ENCODE results near the gene GRB10.

The GRB10 gene

DNA sequence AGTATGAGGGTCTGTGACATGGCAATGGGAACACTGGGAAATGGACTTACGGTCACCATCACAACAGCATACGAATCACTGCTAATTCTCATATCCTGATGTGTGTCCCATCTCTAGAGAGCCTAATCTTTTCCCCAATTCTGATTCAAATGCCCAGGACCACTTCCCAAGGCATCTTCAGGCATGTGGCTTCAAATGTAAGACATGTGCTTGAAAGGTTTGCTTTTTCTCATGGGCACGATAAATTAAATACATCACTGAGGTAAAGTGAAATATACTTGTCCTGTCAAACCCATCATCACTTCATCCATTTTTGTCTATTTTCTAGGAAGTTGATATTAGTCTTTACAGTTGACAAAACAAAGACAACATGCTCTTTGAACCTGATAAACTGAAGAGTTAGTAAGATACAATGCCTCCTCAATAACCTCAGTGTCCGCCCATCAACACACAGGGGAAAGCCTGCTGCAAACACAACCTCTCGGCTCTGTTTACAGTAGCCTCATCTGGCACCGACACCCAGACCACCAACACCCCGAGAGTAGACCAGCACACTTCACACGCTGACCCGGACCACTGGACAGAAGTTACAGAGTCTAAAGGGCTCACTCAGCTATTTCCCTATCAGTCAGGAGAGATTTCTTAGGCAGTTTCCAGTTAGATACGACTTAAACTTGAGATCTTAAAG is 24.8 kb downstream of the GRB10 start:
- no peak overlapping the region for H3K4me3 ChIP-seq (ENCODE audit: low read depth, low read length)
- H3K27ac ChIP-seq (ENCODE audit: low read depth, low read length): no peak overlapping the region
- H3K27me3 ChIP-seq (ENCODE audit: control insufficient read depth, insufficient read depth, low read length): no peaks in the 10 kb centered on the region
- H3K36me3 ChIP-seq (ENCODE audit: control insufficient read depth, insufficient read depth, low read length): peaks cover 19% of the 10 kb centered on the region
- no peak overlapping the region for H3K9ac ChIP-seq (ENCODE audit: low read length)
- H3K4me1 ChIP-seq (ENCODE audit: control insufficient read depth, insufficient read depth, low read length): 0 out of 2 replicates have a peak, but pooled peaks cover 2% of the 10 kb centered on the region
- no peaks in the 10 kb centered on the region for H3K9me3 ChIP-seq (ENCODE audit: control insufficient read depth, insufficient read depth, low read depth, low read length)

DNA sequence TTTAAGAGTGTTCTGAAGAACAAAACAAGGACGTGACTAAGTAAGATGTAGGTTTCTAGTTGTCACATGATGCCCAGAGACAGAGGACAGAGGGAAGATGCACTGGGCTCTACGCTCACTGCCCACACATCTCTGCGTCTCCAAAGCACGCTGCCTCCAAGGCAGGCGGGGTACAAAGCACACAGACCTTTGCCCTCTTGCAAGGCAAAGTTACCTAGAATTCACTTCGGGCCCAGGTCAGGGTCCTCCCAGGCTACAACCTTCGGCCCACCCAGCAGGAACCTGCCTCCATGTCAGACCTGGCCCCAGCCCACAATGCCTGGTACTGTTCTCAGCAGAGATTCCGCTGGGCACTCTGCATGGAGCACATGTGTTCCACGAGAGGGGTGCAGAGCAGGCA is 26.5 kb downstream of the GRB10 start:
- Histone ChIP-seq H3K27ac (ENCODE audit: low read depth, low read length) (no peak overlapping the region), H3K9ac (ENCODE audit: low read length) (no peak overlapping the region), H3K4me1 (ENCODE audit: control insufficient read depth, insufficient read depth, low read length) (peaks cover 9% of the 10 kb centered on the region; the same call in 1 of the 2 replicates), H3K9me3 (ENCODE audit: control insufficient read depth, insufficient read depth, low read depth, low read length) (no peaks in the 10 kb centered on the region), H3K36me3 (ENCODE audit: control insufficient read depth, insufficient read depth, low read length) (peaks cover 11% of the 10 kb centered on the region; the same call in 1 of the 2 replicates), H3K27me3 (ENCODE audit: control insufficient read depth, insufficient read depth, low read length) (no peaks in the 10 kb centered on the region), H3K4me3 (ENCODE audit: low read depth, low read length) (no peak overlapping the region)

DNA sequence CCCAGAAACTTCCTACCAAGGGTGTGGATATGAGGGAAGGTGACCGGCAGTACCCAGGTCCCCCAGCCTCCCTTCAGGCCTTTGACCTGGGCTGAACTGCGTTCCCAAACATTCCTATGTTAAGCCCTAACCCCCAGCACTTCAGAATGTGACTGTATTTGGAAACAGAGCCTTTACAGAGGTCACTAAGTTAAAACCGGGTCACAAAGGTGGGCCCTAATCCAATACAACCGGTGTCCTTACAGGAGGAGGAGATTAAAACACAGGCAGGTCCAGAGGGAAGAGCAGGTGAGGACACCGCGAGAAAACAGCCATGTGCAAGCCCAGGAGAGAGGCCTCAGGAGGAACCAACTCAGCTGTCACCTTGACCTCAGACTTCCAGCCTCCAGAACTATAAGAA is 28.0 kb downstream of the GRB10 start:
- Histone ChIP-seq H3K4me1 (ENCODE audit: control insufficient read depth, insufficient read depth, low read length) (peaks cover 9% of the 10 kb centered on the region; the same call in 1 of the 2 replicates), H3K36me3 (ENCODE audit: control insufficient read depth, insufficient read depth, low read length) (0 out of 2 replicates have a peak, but pooled peaks cover 9% of the 10 kb centered on the region), H3K9me3 (ENCODE audit: control insufficient read depth, insufficient read depth, low read depth, low read length) (no peaks in the 10 kb centered on the region), H3K4me3 (ENCODE audit: low read depth, low read length) (no peak overlapping the region), H3K27ac (ENCODE audit: low read depth, low read length) (no peak overlapping the region), H3K27me3 (ENCODE audit: control insufficient read depth, insufficient read depth, low read length) (no peaks in the 10 kb centered on the region), H3K9ac (ENCODE audit: low read length) (no peak overlapping the region)

DNA sequence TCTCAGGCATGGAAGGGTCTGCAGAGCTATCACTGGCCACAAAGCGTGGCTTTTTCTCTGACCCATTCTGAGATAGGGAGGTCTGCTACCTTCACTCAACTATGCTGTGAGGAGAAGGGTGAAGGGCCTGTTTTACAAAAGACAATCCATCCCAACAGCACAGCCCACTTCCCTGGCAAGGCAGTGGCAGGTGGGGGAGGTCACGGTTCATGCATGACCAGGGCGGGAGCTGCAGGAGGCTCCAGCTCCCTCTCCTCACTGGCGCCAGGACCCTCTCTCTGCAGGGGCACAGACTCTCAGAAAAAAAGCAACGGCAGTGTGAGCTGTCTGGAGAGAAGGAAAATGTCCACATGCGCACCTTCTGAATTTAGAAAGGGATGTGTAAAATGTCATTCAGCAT is 28.5 kb downstream of the GRB10 start:
- Histone ChIP-seq H3K27ac (ENCODE audit: low read depth, low read length) (no peak overlapping the region), H3K4me1 (ENCODE audit: control insufficient read depth, insufficient read depth, low read length) (peaks cover 9% of the 10 kb centered on the region; the same call in 1 of the 2 replicates), H3K36me3 (ENCODE audit: control insufficient read depth, insufficient read depth, low read length) (0 out of 2 replicates have a peak, but pooled peaks cover 9% of the 10 kb centered on the region), H3K4me3 (ENCODE audit: low read depth, low read length) (no peak overlapping the region), H3K27me3 (ENCODE audit: control insufficient read depth, insufficient read depth, low read length) (no peaks in the 10 kb centered on the region), H3K9me3 (ENCODE audit: control insufficient read depth, insufficient read depth, low read depth, low read length) (no peaks in the 10 kb centered on the region), H3K9ac (ENCODE audit: low read length) (no peak overlapping the region)

DNA sequence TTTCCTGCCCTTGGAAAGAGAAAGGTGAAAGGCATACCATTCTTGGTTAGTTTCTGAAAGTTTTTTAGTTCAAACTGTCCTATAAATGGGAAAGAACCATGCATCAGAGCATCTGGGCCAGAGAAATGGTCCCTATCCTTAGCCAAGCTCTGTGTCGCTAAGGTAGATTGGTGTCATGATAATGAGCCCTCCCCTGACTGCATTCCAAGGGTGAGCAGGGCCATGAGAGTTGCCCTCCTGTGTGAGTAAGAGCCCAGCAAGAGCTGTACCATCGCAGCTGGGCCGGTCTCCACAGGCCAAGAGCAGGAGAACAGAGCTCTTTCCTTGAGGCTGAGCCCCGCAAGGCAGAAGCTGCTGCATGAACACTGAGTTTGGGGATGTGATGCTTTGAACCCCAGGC is 30.3 kb downstream of the GRB10 start:
- Histone ChIP-seq H3K9ac (ENCODE audit: low read length) (no peak overlapping the region), H3K9me3 (ENCODE audit: control insufficient read depth, insufficient read depth, low read depth, low read length) (no peaks in the 10 kb centered on the region), H3K4me1 (ENCODE audit: control insufficient read depth, insufficient read depth, low read length) (peaks cover 14% of the 10 kb centered on the region; the same call in 1 of the 2 replicates), H3K4me3 (ENCODE audit: low read depth, low read length) (no peak overlapping the region), H3K27me3 (ENCODE audit: control insufficient read depth, insufficient read depth, low read length) (no peaks in the 10 kb centered on the region), H3K27ac (ENCODE audit: low read depth, low read length) (no peak overlapping the region), H3K36me3 (ENCODE audit: control insufficient read depth, insufficient read depth, low read length) (peaks cover 12% of the 10 kb centered on the region; the same call in 1 of the 2 replicates)

DNA sequence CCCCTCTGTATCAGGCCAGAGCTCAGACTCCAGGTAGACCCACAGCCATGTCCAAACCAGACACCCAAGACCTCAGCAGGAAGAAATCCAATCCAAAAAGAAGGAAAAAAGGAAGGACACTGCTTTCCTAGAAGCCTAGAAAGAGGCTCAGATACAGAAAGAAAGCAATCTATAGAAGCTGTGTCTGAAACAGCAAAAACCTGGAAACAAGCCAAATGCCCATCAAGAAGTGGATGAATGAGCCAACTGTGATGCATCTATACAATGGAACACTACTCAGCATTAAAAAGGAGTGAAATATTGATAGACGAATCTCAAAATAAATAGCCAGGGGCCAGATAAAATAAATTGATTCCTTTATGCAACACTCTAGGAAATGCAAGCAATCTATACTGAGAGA is 31.6 kb downstream of the GRB10 start:
- H3K9ac ChIP-seq (ENCODE audit: low read length): no peak overlapping the region
- H3K27me3 ChIP-seq (ENCODE audit: control insufficient read depth, insufficient read depth, low read length): no peaks in the 10 kb centered on the region
- H3K9me3 ChIP-seq (ENCODE audit: control insufficient read depth, insufficient read depth, low read depth, low read length): no peaks in the 10 kb centered on the region
- H3K36me3 ChIP-seq (ENCODE audit: control insufficient read depth, insufficient read depth, low read length): peaks cover 12% of the 10 kb centered on the region; the same call in 1 of the 2 replicates
- H3K27ac ChIP-seq (ENCODE audit: low read depth, low read length): no peak overlapping the region
- no peak overlapping the region for H3K4me3 ChIP-seq (ENCODE audit: low read depth, low read length)
- H3K4me1 ChIP-seq (ENCODE audit: control insufficient read depth, insufficient read depth, low read length): peaks cover 22% of the 10 kb centered on the region; the same call in 1 of the 2 replicates

DNA sequence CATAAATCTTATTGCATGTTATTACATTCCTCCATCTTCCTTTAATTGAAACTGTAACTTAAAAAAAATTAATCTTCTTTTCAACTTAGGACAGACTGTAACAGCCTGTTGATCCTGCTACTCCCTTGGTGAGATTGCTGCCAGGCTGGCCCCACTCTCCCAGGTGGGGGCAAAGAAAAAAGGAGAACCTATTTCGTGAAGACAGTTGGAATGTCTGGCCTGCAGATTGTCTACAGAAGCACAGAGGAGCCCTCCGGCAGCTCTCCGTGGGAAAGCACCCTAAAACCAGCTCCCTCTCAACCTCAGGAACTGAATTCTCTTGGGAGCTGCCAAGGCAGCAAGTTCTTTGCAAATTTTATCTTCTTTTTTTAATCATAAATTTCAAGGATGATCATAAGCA is 32.8 kb downstream of the GRB10 start:
- Histone ChIP-seq H3K36me3 (ENCODE audit: control insufficient read depth, insufficient read depth, low read length) (peaks cover 9% of the 10 kb centered on the region; the same call in 1 of the 2 replicates), H3K27ac (ENCODE audit: low read depth, low read length) (no peak overlapping the region), H3K9me3 (ENCODE audit: control insufficient read depth, insufficient read depth, low read depth, low read length) (no peaks in the 10 kb centered on the region), H3K9ac (ENCODE audit: low read length) (no peak overlapping the region), H3K4me1 (ENCODE audit: control insufficient read depth, insufficient read depth, low read length) (peaks cover 22% of the 10 kb centered on the region; the same call in 1 of the 2 replicates), H3K4me3 (ENCODE audit: low read depth, low read length) (no peak overlapping the region), H3K27me3 (ENCODE audit: control insufficient read depth, insufficient read depth, low read length) (no peaks in the 10 kb centered on the region)

DNA sequence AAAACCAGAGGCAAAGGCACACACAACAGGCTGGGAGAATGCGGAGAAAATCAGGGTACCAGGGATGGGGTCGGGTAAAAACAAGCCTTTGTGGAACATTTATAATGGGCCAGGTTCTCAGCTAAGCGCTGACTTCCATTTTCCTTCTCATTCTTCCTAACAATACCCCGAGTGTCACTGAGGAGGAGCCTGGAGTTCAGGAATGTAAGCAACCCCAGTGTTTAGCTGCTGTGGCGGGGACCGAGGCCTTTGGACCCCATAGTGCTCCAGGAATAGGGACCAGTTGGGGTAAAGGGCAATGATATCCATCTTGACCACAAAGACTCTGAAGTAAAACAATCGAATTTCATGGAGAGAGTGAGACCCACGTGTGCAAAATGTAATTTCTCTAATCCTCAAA is 34.2 kb downstream of the GRB10 start:
- Histone ChIP-seq H3K27me3 (ENCODE audit: control insufficient read depth, insufficient read depth, low read length) (no peaks in the 10 kb centered on the region), H3K4me3 (ENCODE audit: low read depth, low read length) (no peak overlapping the region), H3K9me3 (ENCODE audit: control insufficient read depth, insufficient read depth, low read depth, low read length) (no peaks in the 10 kb centered on the region), H3K4me1 (ENCODE audit: control insufficient read depth, insufficient read depth, low read length) (peaks cover 22% of the 10 kb centered on the region; the same call in 1 of the 2 replicates), H3K36me3 (ENCODE audit: control insufficient read depth, insufficient read depth, low read length) (peaks cover 10% of the 10 kb centered on the region; the same call in 1 of the 2 replicates), H3K27ac (ENCODE audit: low read depth, low read length) (no peak overlapping the region), H3K9ac (ENCODE audit: low read length) (no peak overlapping the region)

DNA sequence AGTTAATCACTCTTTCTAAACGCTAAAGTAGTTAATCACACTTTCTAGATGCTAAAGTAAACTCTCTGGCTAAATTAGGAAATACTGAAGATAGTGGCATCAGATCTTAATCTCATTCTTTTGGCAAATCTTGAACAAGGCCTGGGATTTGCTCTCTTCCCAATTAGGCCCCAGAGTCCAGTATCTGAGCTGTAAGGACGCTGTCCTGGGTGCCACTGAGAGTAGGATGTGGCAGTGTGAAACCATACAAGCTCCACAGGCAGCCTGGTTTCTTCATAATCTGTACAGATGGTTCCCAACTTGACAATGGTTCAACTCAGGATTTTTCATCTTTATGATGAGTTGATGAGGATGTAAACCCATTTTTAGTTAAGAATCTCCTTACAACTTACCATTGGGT is 36.9 kb downstream of the GRB10 start:
- Histone ChIP-seq H3K27me3 (ENCODE audit: control insufficient read depth, insufficient read depth, low read length) (no peaks in the 10 kb centered on the region), H3K4me3 (ENCODE audit: low read depth, low read length) (no peak overlapping the region), H3K9ac (ENCODE audit: low read length) (no peak overlapping the region), H3K4me1 (ENCODE audit: control insufficient read depth, insufficient read depth, low read length) (peaks cover 13% of the 10 kb centered on the region; the same call in 1 of the 2 replicates), H3K9me3 (ENCODE audit: control insufficient read depth, insufficient read depth, low read depth, low read length) (no peaks in the 10 kb centered on the region), H3K36me3 (ENCODE audit: control insufficient read depth, insufficient read depth, low read length) (peaks cover 7% of the 10 kb centered on the region; the same call in 1 of the 2 replicates), H3K27ac (ENCODE audit: low read depth, low read length) (no peak overlapping the region)

DNA sequence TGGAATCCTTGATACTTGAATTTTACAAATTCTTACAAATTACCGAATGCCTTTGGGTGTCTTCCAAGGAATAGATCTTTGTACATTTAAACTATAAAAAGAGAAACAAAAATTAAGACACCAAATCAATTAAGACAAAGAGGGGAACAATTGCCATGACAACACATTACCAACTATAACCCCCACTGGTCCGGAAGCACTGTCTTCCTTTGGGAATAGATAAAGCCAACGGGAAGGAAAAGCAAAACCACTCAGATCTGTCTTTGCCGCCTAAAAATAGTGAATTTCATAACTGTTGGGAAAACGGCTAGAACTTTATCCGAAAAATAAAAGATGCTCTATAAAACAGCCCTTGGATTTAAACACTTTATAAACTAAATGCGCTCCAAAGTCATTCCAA is 37.4 kb downstream of the GRB10 start:
- Histone ChIP-seq H3K27ac (ENCODE audit: low read depth, low read length) (no peak overlapping the region), H3K27me3 (ENCODE audit: control insufficient read depth, insufficient read depth, low read length) (no peaks in the 10 kb centered on the region), H3K9me3 (ENCODE audit: control insufficient read depth, insufficient read depth, low read depth, low read length) (no peaks in the 10 kb centered on the region), H3K4me1 (ENCODE audit: control insufficient read depth, insufficient read depth, low read length) (peaks cover 13% of the 10 kb centered on the region; the same call in 1 of the 2 replicates), H3K4me3 (ENCODE audit: low read depth, low read length) (no peak overlapping the region), H3K9ac (ENCODE audit: low read length) (no peak overlapping the region), H3K36me3 (ENCODE audit: control insufficient read depth, insufficient read depth, low read length) (peaks cover 7% of the 10 kb centered on the region; the same call in 1 of the 2 replicates)

DNA sequence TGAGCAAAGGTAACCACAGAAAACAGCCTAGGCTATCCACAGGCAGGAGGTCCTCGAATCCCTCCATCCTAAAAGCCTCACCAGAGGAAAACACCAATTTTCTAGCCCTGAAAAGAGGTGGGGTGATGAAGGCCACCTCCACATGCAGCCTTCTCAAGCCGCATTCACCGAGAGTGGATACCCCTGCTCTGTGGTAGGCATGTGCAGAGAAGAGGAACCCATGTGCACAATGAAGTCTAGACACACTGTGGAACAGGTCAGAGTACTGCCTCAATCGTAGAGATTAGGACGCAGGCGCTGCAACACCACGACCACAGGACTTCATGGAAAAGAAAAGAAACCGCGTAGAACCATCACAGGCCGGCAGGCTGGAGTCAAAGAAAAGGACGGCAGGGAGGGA is 38.8 kb downstream of the GRB10 start:
- peaks cover 20% of the 10 kb centered on the region for H3K4me1 ChIP-seq (ENCODE audit: control insufficient read depth, insufficient read depth, low read length)
- no peak overlapping the region for H3K9ac ChIP-seq (ENCODE audit: low read length)
- H3K27ac ChIP-seq (ENCODE audit: low read depth, low read length): no peak overlapping the region
- H3K27me3 ChIP-seq (ENCODE audit: control insufficient read depth, insufficient read depth, low read length): no peaks in the 10 kb centered on the region
- no peaks in the 10 kb centered on the region for H3K9me3 ChIP-seq (ENCODE audit: control insufficient read depth, insufficient read depth, low read depth, low read length)
- H3K36me3 ChIP-seq (ENCODE audit: control insufficient read depth, insufficient read depth, low read length): peaks cover 7% of the 10 kb centered on the region; the same call in 1 of the 2 replicates
- H3K4me3 ChIP-seq (ENCODE audit: low read depth, low read length): no peak overlapping the region
